GM20000 (cell line): ENCODE measurements around the gene P4HB.
A peak's percentile ranks its signal among the peaks of the same experiment; 100 is the strongest.

Experiments
- DNase-seq: peaks from one replicate; pipeline ENCODE4 v3.0.0; 2012; ENCODE audit warnings: low spot score
- TF ChIP-seq, protein P1 (sequence below): IDR thresholded peaks from 2 replicates; pipeline ENCODE4 v1.5.1; 2012; ENCODE audit warnings: mild to moderate bottlenecking, control low read depth; ENCODE audit errors: extremely low read depth, missing control alignments

P4HB gene

DNA sequence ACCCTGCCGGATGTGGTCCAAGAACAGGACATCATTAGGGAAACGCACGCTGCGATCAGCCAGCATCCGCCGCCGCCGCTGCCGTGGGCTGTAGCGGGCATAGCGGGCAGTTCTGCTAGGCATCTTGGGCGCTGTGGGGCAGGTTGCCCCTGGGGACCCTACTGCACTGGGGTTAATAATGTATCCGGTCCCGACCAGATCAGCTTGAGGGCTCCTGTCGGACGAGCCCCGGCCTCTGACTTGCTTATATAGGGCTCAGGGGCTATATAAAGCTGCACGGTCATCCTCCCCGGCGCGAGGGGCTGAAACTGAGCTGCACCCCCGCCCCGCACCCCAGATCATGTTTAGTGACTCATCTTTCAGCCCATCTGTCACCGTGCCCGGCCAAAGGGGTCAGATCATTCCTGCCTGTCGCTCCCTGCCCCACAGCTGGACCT is 25.5 kb downstream of the P4HB start, which contains the start of gene PPP1R27:
TSS of gene PPP1R27 (minus strand) at position 220 of the 437 bp plus-strand sequence. CDS start at position 123, 97 bp downstream.
- DNase-seq = no peak
- TF ChIP-seq, protein P1, sequence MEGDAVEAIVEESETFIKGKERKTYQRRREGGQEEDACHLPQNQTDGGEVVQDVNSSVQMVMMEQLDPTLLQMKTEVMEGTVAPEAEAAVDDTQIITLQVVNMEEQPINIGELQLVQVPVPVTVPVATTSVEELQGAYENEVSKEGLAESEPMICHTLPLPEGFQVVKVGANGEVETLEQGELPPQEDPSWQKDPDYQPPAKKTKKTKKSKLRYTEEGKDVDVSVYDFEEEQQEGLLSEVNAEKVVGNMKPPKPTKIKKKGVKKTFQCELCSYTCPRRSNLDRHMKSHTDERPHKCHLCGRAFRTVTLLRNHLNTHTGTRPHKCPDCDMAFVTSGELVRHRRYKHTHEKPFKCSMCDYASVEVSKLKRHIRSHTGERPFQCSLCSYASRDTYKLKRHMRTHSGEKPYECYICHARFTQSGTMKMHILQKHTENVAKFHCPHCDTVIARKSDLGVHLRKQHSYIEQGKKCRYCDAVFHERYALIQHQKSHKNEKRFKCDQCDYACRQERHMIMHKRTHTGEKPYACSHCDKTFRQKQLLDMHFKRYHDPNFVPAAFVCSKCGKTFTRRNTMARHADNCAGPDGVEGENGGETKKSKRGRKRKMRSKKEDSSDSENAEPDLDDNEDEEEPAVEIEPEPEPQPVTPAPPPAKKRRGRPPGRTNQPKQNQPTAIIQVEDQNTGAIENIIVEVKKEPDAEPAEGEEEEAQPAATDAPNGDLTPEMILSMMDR = no peak

DNA sequence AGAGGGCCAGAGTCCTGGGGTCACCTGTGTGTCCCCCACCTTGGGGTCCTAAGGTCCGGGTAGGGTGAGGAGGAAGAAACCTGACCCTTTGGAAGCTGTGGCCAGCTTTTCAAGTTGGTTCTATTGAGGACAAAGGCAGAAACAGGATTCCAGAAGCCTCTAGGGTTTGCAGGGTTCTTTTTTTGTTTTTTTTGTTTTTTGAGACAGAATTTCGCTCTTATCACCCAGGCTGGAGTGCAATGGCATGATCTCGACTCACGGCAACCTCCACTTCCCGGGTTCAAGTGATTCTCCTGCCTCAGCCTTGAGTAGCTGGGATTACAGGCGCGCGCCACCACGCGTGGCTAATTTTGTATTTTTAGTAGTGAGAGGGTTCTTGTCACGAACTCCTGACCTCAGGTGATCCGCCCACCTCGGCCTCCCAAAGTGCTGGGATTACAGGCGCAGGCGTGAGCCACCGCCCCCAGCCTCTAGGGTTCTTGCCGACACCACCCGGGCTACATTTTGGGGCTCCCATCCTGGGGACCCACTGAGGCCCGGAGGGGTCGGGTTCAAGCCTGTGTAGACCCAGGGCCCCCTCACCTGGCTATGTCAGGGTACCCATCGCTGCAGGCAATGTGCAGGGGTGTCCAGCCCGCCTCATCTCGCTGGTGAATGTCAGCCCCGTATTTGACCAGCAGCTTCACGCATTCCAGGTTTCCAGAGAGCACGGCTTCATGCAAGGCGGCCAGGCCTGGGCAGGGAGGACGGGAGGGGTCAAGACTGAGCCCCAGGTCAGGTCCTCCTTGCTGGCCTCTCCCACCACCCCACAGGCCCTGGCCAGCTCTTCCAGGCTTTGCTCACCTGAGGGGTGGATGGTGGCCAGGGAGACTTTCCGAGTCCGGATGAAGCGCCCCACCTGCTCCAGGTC is 26.2 kb downstream of the P4HB start:
- DNase-seq = no peak
- TF ChIP-seq, protein P1 = no peak

- peak; percentile 100 for DNase-seq
- TF ChIP-seq, protein P1 = no peak
These were observed 27.0 kb downstream of the P4HB start, which contains the start of gene MCRIP1 for GRCh38 chr17:81833160-81833920. Gene MCRIP1, minus strand, starts transcription at chr17:81833291. Its CDS starts 8,785 bp downstream, at chr17:81824506.

- TF ChIP-seq, protein P1 = no peak
- DNase-seq = peak; percentile 67
These were observed 27.7 kb downstream of the P4HB start for GRCh38 chr17:81832608-81833159.

DNA sequence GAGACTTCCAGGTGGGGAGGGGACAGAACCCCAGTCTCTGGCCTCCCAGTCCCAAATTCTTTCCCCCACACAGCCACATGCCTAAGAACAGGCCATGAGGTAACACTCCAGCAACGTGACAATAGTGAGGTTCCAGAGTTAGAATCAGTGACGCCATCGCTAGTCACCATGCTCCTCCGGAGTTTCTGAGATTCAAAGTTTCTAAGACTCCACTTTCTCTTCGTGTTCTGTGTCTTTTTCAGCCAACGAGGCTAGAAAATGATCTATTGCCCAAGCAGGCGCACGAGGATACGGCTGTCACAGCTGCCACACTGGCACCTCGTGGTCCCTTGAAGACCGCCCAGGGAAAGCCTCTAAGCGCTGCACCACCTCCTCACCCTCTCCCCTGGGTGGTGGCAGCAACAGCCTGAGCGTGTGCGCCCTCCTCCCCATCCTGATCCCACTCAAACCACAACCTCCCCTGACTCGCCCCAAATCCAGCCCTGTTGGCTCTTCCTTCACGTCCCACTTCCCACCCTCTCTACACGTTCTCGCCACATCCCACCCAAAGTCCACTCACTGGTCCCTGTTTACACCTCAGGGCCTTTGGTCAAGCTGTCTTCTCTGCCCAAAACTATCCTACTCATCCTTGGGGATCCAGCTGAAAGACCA is 28.3 kb downstream of the P4HB start:
- DNase-seq = no peak
- TF ChIP-seq, protein P1 = no peak

- TF ChIP-seq, protein P1 = no peak
- no peak for DNase-seq
These were observed 28.8 kb downstream of the P4HB start for GRCh38 chr17:81831563-81831956.
